Mesothelial cell of epicardium (in vitro differentiated cells): ENCODE results near the gene RHNO1. TPM values are rescaled to one million over a fixed set of nuclear protein-coding genes. Genes with fewer than 3 reads are reported as not detected.

Source experiments
- DNase-seq, 2 experiments: peaks; one replicate each; pipeline ENCODE4 v3.0.0; 2021; ENCODE audit warnings: low spot score in 2 of 2; ENCODE audit not compliant: unreplicated experiment in 2 of 2
- H3K27ac Mint-ChIP-seq: 2 replicates; pipeline ENCODE4 v1.8.0; 2021; ENCODE audit warnings: mixed read lengths
- H3K27me3 Mint-ChIP-seq: 2 replicates; pipeline ENCODE4 v1.8.0; 2021; ENCODE audit warnings: low read depth, mixed read lengths
- H3K36me3 Mint-ChIP-seq: 2 replicates; pipeline ENCODE4 v1.8.0; 2021; ENCODE audit warnings: mixed read lengths
- H3K4me1 Mint-ChIP-seq: 2 replicates; pipeline ENCODE4 v1.8.0; 2021; ENCODE audit warnings: mixed read lengths
- H3K4me3 Mint-ChIP-seq: 2 replicates; pipeline ENCODE4 v1.8.0; 2021; ENCODE audit warnings: mild to moderate bottlenecking, moderate library complexity, mixed read lengths
- H3K9me3 Mint-ChIP-seq: 2 replicates; pipeline ENCODE4 v1.8.0; 2021; ENCODE audit warnings: mixed read lengths
- total RNA-seq: library from RNA; stranded (reverse); gene quantifications from 3 replicates; pipeline ENCODE4 v1.2.1, GENCODE V29; 2021
- TF ChIP-seq, protein P1 (sequence below): fragments of 200-600 bp; sonication (generic); IDR thresholded peaks from one replicate; pipeline ENCODE4 v1.5.0; 2021; ENCODE audit warnings: antibody characterized with exemption; ENCODE audit not compliant: unreplicated experiment

Gene RHNO1
- total RNA-seq, 1 donor from 2014 or later: 27.2 TPM

DNA sequence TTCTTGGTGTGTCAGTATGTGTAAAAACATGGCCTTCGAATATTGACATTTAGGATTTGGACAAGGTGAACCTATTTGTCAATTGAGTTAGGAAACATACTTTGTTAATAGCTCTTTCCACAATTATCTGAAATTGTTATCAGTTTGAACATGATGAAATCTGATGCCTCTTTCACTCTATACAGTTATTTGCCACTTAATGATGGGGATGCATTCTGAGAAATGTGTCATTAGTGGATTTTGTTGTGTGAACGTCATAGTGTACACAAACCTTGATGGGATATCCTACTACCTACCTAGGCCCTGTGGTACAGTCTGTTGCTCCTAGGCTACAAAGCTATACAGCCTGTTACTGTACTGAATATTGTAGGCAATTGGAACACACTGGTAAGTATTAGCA lies 18.5 kb downstream of the RHNO1 start:
- Mint-ChIP-seq H3K4me1 (peaks cover 25% of the 10 kb centered on the region), H3K4me3 (no peak overlapping the region), H3K36me3 (no peaks in the 10 kb centered on the region), H3K9me3 (no peaks in the 10 kb centered on the region), H3K27me3 (no peaks in the 10 kb centered on the region), H3K27ac (no peak overlapping the region)
- TF ChIP-seq, protein P1, sequence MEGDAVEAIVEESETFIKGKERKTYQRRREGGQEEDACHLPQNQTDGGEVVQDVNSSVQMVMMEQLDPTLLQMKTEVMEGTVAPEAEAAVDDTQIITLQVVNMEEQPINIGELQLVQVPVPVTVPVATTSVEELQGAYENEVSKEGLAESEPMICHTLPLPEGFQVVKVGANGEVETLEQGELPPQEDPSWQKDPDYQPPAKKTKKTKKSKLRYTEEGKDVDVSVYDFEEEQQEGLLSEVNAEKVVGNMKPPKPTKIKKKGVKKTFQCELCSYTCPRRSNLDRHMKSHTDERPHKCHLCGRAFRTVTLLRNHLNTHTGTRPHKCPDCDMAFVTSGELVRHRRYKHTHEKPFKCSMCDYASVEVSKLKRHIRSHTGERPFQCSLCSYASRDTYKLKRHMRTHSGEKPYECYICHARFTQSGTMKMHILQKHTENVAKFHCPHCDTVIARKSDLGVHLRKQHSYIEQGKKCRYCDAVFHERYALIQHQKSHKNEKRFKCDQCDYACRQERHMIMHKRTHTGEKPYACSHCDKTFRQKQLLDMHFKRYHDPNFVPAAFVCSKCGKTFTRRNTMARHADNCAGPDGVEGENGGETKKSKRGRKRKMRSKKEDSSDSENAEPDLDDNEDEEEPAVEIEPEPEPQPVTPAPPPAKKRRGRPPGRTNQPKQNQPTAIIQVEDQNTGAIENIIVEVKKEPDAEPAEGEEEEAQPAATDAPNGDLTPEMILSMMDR: no peak
- DNase-seq: no peak

DNA sequence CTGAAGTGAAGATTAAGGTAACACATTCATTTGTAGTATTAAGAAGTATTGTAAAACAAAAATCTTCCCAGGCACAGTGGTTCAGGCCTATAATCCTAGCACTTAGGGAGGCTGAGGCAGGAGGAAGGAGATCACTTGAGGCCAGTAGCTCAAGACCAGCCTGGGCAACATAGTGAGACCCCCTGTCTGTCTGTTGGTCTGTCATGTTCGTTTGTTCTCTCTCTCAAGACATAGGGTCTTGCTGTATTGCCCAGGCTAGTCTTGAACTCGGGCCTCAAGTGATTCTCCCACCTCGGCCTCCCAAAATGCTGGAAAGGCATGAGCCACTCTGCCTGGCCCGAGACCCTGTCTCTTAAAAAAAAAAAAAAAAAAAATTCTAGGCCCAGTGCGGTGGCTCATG lies 20.4 kb downstream of the RHNO1 start:
- H3K4me3 Mint-ChIP-seq: no peak overlapping the region
- TF ChIP-seq, protein P1: no peak

DNA sequence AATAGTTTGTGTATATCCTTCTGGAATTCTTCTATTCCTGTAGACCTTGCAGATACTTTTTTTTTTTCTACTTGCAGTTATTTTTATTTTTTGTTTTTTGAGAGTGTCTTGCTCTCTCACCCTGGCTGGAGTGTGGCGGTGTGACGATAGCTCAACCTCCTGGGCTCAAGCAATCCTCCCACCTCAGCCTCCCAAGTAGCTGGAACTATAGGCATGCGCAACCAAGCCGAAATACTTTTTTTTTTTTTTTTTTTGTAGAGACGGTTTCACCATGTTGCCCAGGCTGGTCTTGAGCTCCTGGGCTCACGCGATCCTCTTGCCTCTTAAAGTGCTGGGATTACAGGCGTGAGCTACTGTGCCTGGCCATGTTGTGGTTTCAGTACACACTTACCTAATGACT lies 23.6 kb downstream of the RHNO1 start:
- no peaks in the 10 kb centered on the region for H3K27me3 Mint-ChIP-seq
- no peak overlapping the region for H3K27ac Mint-ChIP-seq
- no peaks in the 10 kb centered on the region for H3K36me3 Mint-ChIP-seq
- H3K4me3 Mint-ChIP-seq: no peak overlapping the region
- H3K4me1 Mint-ChIP-seq: peaks cover 5% of the 10 kb centered on the region
- TF ChIP-seq, protein P1: no peak
- no peak for DNase-seq
- H3K9me3 Mint-ChIP-seq: no peaks in the 10 kb centered on the region

More for the DNA sequence above, 20.4 kb downstream of the RHNO1 start:
- Mint-ChIP-seq H3K4me1 (peaks cover 17% of the 10 kb centered on the region), H3K9me3 (no peaks in the 10 kb centered on the region), H3K27ac (no peak overlapping the region), H3K36me3 (no peaks in the 10 kb centered on the region), H3K27me3 (no peaks in the 10 kb centered on the region)
- no peak for DNase-seq

DNA sequence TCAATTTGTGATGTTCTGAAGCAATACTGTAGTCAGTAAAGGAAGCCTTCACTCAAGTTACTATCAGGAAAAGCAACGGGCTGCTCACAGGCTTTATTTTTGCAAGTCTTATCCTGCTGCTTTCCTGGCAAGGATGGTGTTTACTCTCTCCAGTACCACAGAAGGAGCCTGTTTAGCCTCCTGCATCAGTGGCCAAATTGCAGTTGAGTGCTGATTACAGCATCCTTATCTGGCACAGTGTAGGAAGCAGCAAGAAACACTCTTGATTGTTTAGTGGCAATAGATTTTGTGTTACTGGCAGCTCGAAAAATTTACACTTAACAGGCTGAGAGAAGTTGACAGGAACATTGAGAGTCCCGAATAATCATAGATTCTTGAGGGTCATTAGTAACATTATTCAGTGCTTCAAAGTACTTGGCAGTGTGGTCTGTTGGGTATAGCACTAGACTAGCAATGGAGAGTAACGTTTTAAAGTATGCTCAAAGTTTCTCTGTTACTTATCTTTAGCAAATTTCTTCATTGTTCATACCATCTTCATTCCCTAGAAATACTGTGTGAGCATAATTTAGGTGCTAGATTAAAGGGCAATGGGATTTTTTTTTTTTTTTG lies 25.4 kb downstream of the RHNO1 start:
- DNase-seq: no peak
- Mint-ChIP-seq H3K4me3 (no peak overlapping the region), H3K36me3 (no peaks in the 10 kb centered on the region), H3K27me3 (no peaks in the 10 kb centered on the region), H3K4me1 (peaks cover 4% of the 10 kb centered on the region), H3K27ac (peak overlapping the region; percentile 18), H3K9me3 (no peaks in the 10 kb centered on the region)
- TF ChIP-seq, protein P1: no peak

DNA sequence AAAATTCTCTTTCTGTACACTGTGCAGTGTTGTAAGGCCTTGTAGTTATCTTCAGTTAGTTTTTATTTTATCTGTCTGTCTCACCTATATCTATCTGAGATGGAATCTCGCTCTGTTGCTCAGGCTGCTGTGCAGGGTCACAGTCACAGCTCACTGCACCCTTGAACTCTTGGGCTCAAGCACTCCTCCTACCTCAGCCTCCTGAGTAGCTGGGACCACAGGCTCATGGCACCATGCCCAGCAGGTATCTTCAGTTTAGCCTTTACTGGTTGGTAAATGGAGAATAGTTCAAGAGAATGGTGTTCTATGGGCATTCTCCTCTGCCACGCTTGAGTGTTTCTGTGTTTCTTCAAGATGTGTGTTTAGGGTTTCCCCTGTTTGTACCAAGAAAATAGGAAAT lies 27.2 kb downstream of the RHNO1 start:
- Mint-ChIP-seq H3K4me1 (peaks cover 16% of the 10 kb centered on the region), H3K36me3 (no peaks in the 10 kb centered on the region), H3K4me3 (no peak overlapping the region), H3K27me3 (no peaks in the 10 kb centered on the region), H3K9me3 (no peaks in the 10 kb centered on the region), H3K27ac (no peak overlapping the region)
- TF ChIP-seq, protein P1: no peak
- no peak for DNase-seq

DNA sequence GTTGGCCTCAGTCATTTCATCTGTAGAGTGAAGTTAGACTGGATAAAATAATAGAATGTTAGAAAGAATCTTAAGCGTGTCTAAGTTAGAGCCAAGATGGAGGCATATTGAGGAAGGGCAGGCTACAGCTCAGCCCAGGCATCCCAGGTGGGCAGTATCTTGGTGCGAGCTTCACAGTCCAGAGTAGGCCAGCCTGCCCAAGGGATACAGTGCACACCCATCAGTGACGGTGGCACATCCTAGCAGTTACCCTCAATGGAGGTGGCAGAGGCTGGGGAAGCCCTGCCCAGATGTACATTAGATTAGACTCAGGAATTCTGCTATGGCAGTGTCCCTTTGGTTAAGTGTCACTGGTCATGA lies 35.2 kb downstream of the RHNO1 start:
- Mint-ChIP-seq H3K4me3 (no peak overlapping the region), H3K4me1 (peaks cover 12% of the 10 kb centered on the region), H3K36me3 (peaks cover 26% of the 10 kb centered on the region), H3K27me3 (no peaks in the 10 kb centered on the region), H3K9me3 (no peaks in the 10 kb centered on the region), H3K27ac (no peak overlapping the region)
- TF ChIP-seq, protein P1: no peak
- DNase-seq: no peak
